Adrenal gland (tissue), 12 donors: ENCODE results near the gene SOX4. TPM values are rescaled to one million over a fixed set of nuclear protein-coding genes. Genes with fewer than 3 reads are reported as not detected.

Experiments used
- DNase-seq, 7 donors: peaks; one replicate each; pipeline ENCODE4 v3.0.0-alpha.2; 2019 to 2020
- H3K27ac ChIP-seq, 5 donors: fragments of 200-600 bp; sonication (generic) in 4 of 5; 1 replicate in 3 of 5; 2 replicates in 2 of 5; pipeline versions ENCODE4 v1.5.1 to v1.8.0; 2016 to 2020; ENCODE audit warnings: mild to moderate bottlenecking in 1 of 5
- H3K27me3 ChIP-seq: fragments of 200-600 bp; 2 replicates; pipeline ENCODE4 v1.8.0; 2021
- H3K36me3 ChIP-seq, 2 donors: fragments of 200-600 bp; replicated peaks in 1 of 2; 1 replicate in 1 of 2; 2 replicates in 1 of 2; pipeline versions ENCODE4 v1.5.1 to v1.8.0; 2018 to 2022
- H3K4me1 ChIP-seq, 2 donors: fragments of 200-600 bp; replicated peaks in 1 of 2; 1 replicate in 1 of 2; 2 replicates in 1 of 2; pipeline versions ENCODE4 v1.5.1 to v1.8.0; 2018 to 2021
- H3K4me3 ChIP-seq, 4 donors: fragments of 200-600 bp; sonication (generic) in 3 of 4; one replicate each; pipeline ENCODE4 v1.5.1; 2016 to 2018
- H3K9me3 ChIP-seq, 3 donors: fragments of 200-600 bp; sonication (generic) in 1 of 3; replicated peaks in 1 of 3; 1 replicate in 2 of 3; 2 replicates in 1 of 3; pipeline versions ENCODE4 v1.5.1 to v1.8.0; 2016 to 2021
- CTCF ChIP-seq, 6 experiments: fragments of 450-650 bp in 4 of 6; fragments of 200-600 bp in 2 of 6; sonication (generic) in 1 of 6; IDR thresholded peaks; 1 replicate in 5 of 6; 2 replicates in 1 of 6; pipeline versions ENCODE4 v1.5.1 to v1.8.0; 2016 to 2021; ENCODE audit warnings: antibody characterized with exemption in 6 of 6, mild to moderate bottlenecking in 2 of 6, moderate library complexity in 1 of 6
- POLR2A ChIP-seq, 2 donors: fragments of 450-650 bp; IDR thresholded peaks; one replicate each; pipeline ENCODE4 v1.6.1; 2017; ENCODE audit warnings: antibody characterized with exemption in 2 of 2, mild to moderate bottlenecking in 2 of 2, moderate library complexity in 1 of 2
- WGBS, 4 donors: extraction: QIAGEN DNeasy Blood & Tissue Kit in 2 of 4; methylation state at CpG; one replicate each; pipeline versions ENCODE4 v1.1.5 to v1.1.7; 2013 to 2017; 5-methylcytosine and 5-hydroxymethylcytosine counted together
- intact Hi-C, 2 donors: fragments of 100-400 bp; cut with DNase I; formaldehyde crosslinking; loops; one replicate each; pipeline versions ENCODE4 v1.14.1 to v1.15.0; 2022 to 2023
- polyA plus RNA-seq, 3 donors: library from polyadenylated mRNA; stranded (reverse); fragments of 200-250 nt in 2 of 3; fragments of 350-450 nt in 1 of 3; fragmentation: Illumina TruSeq in 1 of 3; extraction: RNeasy Lipid Tissue Mini Kit (QIAGEN cat#74804) in 1 of 3; gene quantifications; one replicate each; pipeline ENCODE4 v1.2.3, GENCODE V29; 2013 to 2014
- total RNA-seq, 9 donors: library from RNA; depleted of rRNA in 4 of 9; stranded (reverse); fragments of >200 nt in 4 of 9; fragments of 120-200 nt in 1 of 9; fragmentation: NEBNext Ultra II Directional in 1 of 9; extraction: Animal tissue kit (Norgen Biotek cat#: 25700) in 1 of 9; gene quantifications; one replicate each; pipeline versions ENCODE4 v1.1.0 to v1.2.4, GENCODE V29; 2013 to 2023
- donor health status: healthy with polysubstance abuse.
- donor health status: Bipolar disorder and iron deficiency.
- donor health status: DM: yes; HTN: yes; CAD: no.
- donor health status: DM: no; HTN: no; CAD: no.
- donor health status: DM: no; HTN: no; CAD: no.
- donor health status: DM: yes; HTN: yes; CAD: no.

Gene SOX4
- total and polyA plus RNA-seq, 12 donors: 1.6 to 12.8 (median 6.6) TPM

- intact Hi-C loops: no loop called here
- no peaks in the 10 kb centered on the region for H3K36me3 ChIP-seq
- no peak overlapping the region for H3K27ac ChIP-seq
- no peaks in the 10 kb centered on the region for H3K9me3 ChIP-seq
- TF ChIP-seq POLR2A (IDR thresholded peaks at IDR 0.05) (no peak), CTCF (IDR thresholded peaks at IDR 0.05) (no peak)
- no peak overlapping the region for H3K4me3 ChIP-seq
- no peak for DNase-seq
- WGBS, 4 donors: 81 to 86% (median 82%) methylated on average over 6 of the region's 6 CpGs
- no peaks in the 10 kb centered on the region for H3K27me3 ChIP-seq
- no peaks in the 10 kb centered on the region for H3K4me1 ChIP-seq
Measured at GRCh38 chr6:21556511-21556910, 37.0 kb upstream of the SOX4 start.

- TF ChIP-seq CTCF (IDR thresholded peaks at IDR 0.05) (no peak), POLR2A (IDR thresholded peaks at IDR 0.05) (no peak)
- H3K27ac ChIP-seq: no peak overlapping the region
- no peaks in the 10 kb centered on the region for H3K27me3 ChIP-seq
- H3K4me1 ChIP-seq: no peaks in the 10 kb centered on the region
- no peak for DNase-seq
- 65 to 71% (median 67%) methylated on average over 5 of the region's 5 CpGs for WGBS, 4 donors
- H3K4me3 ChIP-seq: no peak overlapping the region
- H3K9me3 ChIP-seq: no peaks in the 10 kb centered on the region
- no peaks in the 10 kb centered on the region for H3K36me3 ChIP-seq
- intact Hi-C loops: no loop called here
Measured at GRCh38 chr6:21556968-21557721, 36.4 kb upstream of the SOX4 start.

DNA sequence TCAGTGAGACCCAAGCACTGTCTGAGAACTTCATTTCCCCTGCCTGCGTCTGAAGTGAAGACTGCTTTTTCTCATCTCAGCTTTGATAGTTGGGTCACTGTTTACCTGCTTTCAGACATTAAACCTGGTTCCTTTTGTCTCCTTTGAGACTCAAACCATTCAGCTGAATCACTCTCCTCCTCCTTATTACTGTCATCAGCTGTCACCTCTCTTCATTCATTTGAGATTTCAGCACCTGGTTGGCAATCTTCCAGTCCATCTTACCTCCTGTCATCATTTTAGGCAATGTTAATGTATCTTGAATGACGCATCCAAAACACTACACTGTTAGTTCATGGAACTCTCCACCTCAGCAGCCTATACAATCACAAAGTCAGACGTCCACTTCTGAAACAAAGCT is 34.3 kb upstream of the SOX4 start:
- 70 to 88% (median 76%) methylated on average over 3 of the region's 3 CpGs for WGBS, 4 donors
- intact Hi-C loops: no loop called here
- H3K36me3 ChIP-seq: no peaks in the 10 kb centered on the region
- no peaks in the 10 kb centered on the region for H3K9me3 ChIP-seq
- H3K27me3 ChIP-seq: no peaks in the 10 kb centered on the region
- no peaks in the 10 kb centered on the region for H3K4me1 ChIP-seq
- no peak overlapping the region for H3K4me3 ChIP-seq
- TF ChIP-seq POLR2A (IDR thresholded peaks at IDR 0.05) (no peak), CTCF (IDR thresholded peaks at IDR 0.05) (no peak)
- DNase-seq: no peak
- no peak overlapping the region for H3K27ac ChIP-seq

GRCh38 chr6:21560249-21560648 is 33.3 kb upstream of the SOX4 start:
- no peak overlapping the region for H3K27ac ChIP-seq
- H3K4me3 ChIP-seq: no peak overlapping the region
- intact Hi-C loops: no loop called here
- no peaks in the 10 kb centered on the region for H3K36me3 ChIP-seq
- TF ChIP-seq POLR2A (IDR thresholded peaks at IDR 0.05) (no peak), CTCF (IDR thresholded peaks at IDR 0.05) (no peak)
- no peaks in the 10 kb centered on the region for H3K27me3 ChIP-seq
- H3K4me1 ChIP-seq: no peaks in the 10 kb centered on the region
- H3K9me3 ChIP-seq: no peaks in the 10 kb centered on the region
- WGBS, 4 donors: 71 to 86% (median 73%) methylated on average over 2 of the region's 2 CpGs
- no peak for DNase-seq
